ENCODE results near the gene DOCK2.

The DOCK2 gene

GRCh38 chr5:170115925-170116324 is 478.9 kb downstream of the DOCK2 start (continued):
- no peak for TF ChIP-seq ZSCAN23 (tag by site-specific recombination; IDR thresholded peaks at IDR 0.05)
- TF ChIP-seq ZNF830 (tag by site-specific recombination; IDR thresholded peaks at IDR 0.05; ENCODE audit: low read depth): no peak
- TF ChIP-seq ZNF549 (tag by site-specific recombination; IDR thresholded peaks at IDR 0.05): no peak
- TF ChIP-seq ZNF23 (tag by site-specific recombination; IDR thresholded peaks at IDR 0.05; ENCODE audit: borderline replicate concordance): no peak
- TF ChIP-seq ZNF624 (tag by site-specific recombination; IDR thresholded peaks at IDR 0.05): no peak
- no peak for TF ChIP-seq ZNF596 (tag by site-specific recombination; IDR thresholded peaks at IDR 0.05)
- no peak for TF ChIP-seq SALL2 (tag by site-specific recombination; IDR thresholded peaks at IDR 0.05; ENCODE audit: borderline replicate concordance)
- TF ChIP-seq ZNF510 (tag by site-specific recombination; IDR thresholded peaks at IDR 0.05; ENCODE audit: insufficient replicate concordance): no peak
- TF ChIP-seq MZF1 (tag by site-specific recombination; IDR thresholded peaks at IDR 0.05; ENCODE audit: borderline replicate concordance): no peak

GRCh38 chr5:170117736-170118135 is 480.7 kb downstream of the DOCK2 start:
- Histone ChIP-seq H3K27ac (ENCODE audit: extremely low read depth, low read depth, low read length) (no peak overlapping the region), H3K9me3 (ENCODE audit: control insufficient read depth, insufficient read depth, low read depth, low read length) (no peaks in the 10 kb centered on the region), H3K4me3 (ENCODE audit: low read depth, low read length) (no peak overlapping the region), H3K36me3 (ENCODE audit: control insufficient read depth in 2 of 2, insufficient read depth in 1 of 2, low read length in 2 of 2) (no peaks in the 10 kb centered on the region), H3K4me1 (ENCODE audit: control insufficient read depth, insufficient read depth, low read length) (no peaks in the 10 kb centered on the region)
- ChIA-PET POLR2A (no interaction called here), CTCF (interaction anchor here (1.1 to 1.6 kb wide), 2 partner anchors 17 to 66 kb away, joined by 5 to 8 read pairs; no protein-coding TSS in a partner anchor)
- TF ChIP-seq GLIS1 (tag by site-specific recombination; IDR thresholded peaks at IDR 0.05) (no peak), ZEB2 (tag by site-specific recombination; IDR thresholded peaks at IDR 0.05) (no peak), ZNF514 (tag by site-specific recombination; IDR thresholded peaks at IDR 0.05) (no peak), ZNF544 (tag by site-specific recombination; IDR thresholded peaks at IDR 0.05) (no peak), TCF7L2 (IDR thresholded peaks at IDR 0.05; ENCODE audit: borderline replicate concordance, low read depth, low read length) (no peak)

GRCh38 chr5:170120576-170120975 is 483.5 kb downstream of the DOCK2 start:
- ChIA-PET POLR2A (no interaction called here), CTCF (interaction anchor here (1.0 to 1.5 kb wide), 2 partner anchors 50 to 63 kb away, joined by 4 to 6 read pairs; no protein-coding TSS in a partner anchor)
- no peaks in the 10 kb centered on the region for H3K4me1 ChIP-seq (ENCODE audit: control insufficient read depth, insufficient read depth, low read length)
- H3K27ac ChIP-seq (ENCODE audit: extremely low read depth, low read depth, low read length): no peak overlapping the region
- no peak overlapping the region for H3K4me3 ChIP-seq (ENCODE audit: low read depth, low read length)
- H3K36me3 ChIP-seq (ENCODE audit: control insufficient read depth in 2 of 2, insufficient read depth in 1 of 2, low read length in 2 of 2): no peaks in the 10 kb centered on the region
- no peaks in the 10 kb centered on the region for H3K9me3 ChIP-seq (ENCODE audit: control insufficient read depth, insufficient read depth, low read depth, low read length)
- TF ChIP-seq ZNF37A (tag by site-specific recombination; IDR thresholded peaks at IDR 0.05) (no peak), ZNF112 (tag by site-specific recombination; IDR thresholded peaks at IDR 0.05) (no peak), ZIC2 (tag by site-specific recombination; IDR thresholded peaks at IDR 0.05) (no peak), ZNF223 (tag by site-specific recombination; IDR thresholded peaks at IDR 0.05) (no peak), ZNF623 (tag by site-specific recombination; IDR thresholded peaks at IDR 0.05) (no peak), KLF9 (tag by site-specific recombination; IDR thresholded peaks at IDR 0.05; ENCODE audit: low read depth) (no peak), ZSCAN4 (tag by site-specific recombination; IDR thresholded peaks at IDR 0.05) (no peak), GLIS2 (tag by site-specific recombination; IDR thresholded peaks at IDR 0.05) (no peak), BCL11A (tag by site-specific recombination; IDR thresholded peaks at IDR 0.05; ENCODE audit: low read depth) (no peak), ZBTB49 (tag by site-specific recombination; IDR thresholded peaks at IDR 0.05; ENCODE audit: low read depth) (no peak), PRDM10 (tag by site-specific recombination; IDR thresholded peaks at IDR 0.05) (no peak), ZNF670 (tag by site-specific recombination; IDR thresholded peaks at IDR 0.05; ENCODE audit: low read depth) (no peak)

All from HEK293 (cell line).